ENCODE measurements around the gene MEGF10.
"Not testable (repeated sequence)": the region's sequence is repeated elsewhere in the genome, so short reads cannot be mapped to it uniquely, and the experiment has no call there.

MEGF10 gene

GRCh38 chr5:127306036-127306435 lies 15.4 kb downstream of the MEGF10 start:
- H3K27ac ChIP-seq (ENCODE audit: low read length): no peak overlapping the region
- H3K27me3 ChIP-seq (ENCODE audit: low read depth, low read length): no peaks in the 10 kb centered on the region
- no peak overlapping the region for H3K4me2 ChIP-seq (ENCODE audit: low read length)
- H3K79me2 ChIP-seq (ENCODE audit: low read length): no peaks in the 10 kb centered on the region
- no peaks in the 10 kb centered on the region for H3K9me3 ChIP-seq (ENCODE audit: insufficient read depth, low read length)
- H3K4me1 ChIP-seq (ENCODE audit: low read length): no peaks in the 10 kb centered on the region
- no peak overlapping the region for H2AFZ ChIP-seq (ENCODE audit: low read depth, low read length)
- no peak overlapping the region for H3K4me3 ChIP-seq (ENCODE audit: low read length)
- H3K9ac ChIP-seq (ENCODE audit: low read length): no peak overlapping the region
- H4K20me1 ChIP-seq (ENCODE audit: insufficient read depth, low read length): no peaks in the 10 kb centered on the region
- H3K36me3 ChIP-seq (replicated peaks; ENCODE audit: low read depth, low read length): no peaks in the 10 kb centered on the region
- TF ChIP-seq CTCF (IDR thresholded peaks at IDR 0.05; ENCODE audit: low read depth, low read length) (no peak), EZH2phosphoT487 (IDR thresholded peaks at IDR 0.05; ENCODE audit: low read depth) (no peak)

GRCh38 chr5:127306647-127307046 lies 16.1 kb downstream of the MEGF10 start:
- TF ChIP-seq CTCF (IDR thresholded peaks at IDR 0.05; ENCODE audit: low read depth, low read length) (no peak), EZH2phosphoT487 (IDR thresholded peaks at IDR 0.05; ENCODE audit: low read depth) (no peak)
- no peak overlapping the region for H3K4me3 ChIP-seq (ENCODE audit: low read length)
- H3K79me2 ChIP-seq (ENCODE audit: low read length): no peaks in the 10 kb centered on the region
- no peak overlapping the region for H3K4me2 ChIP-seq (ENCODE audit: low read length)
- H3K9ac ChIP-seq (ENCODE audit: low read length): no peak overlapping the region
- no peaks in the 10 kb centered on the region for H3K36me3 ChIP-seq (replicated peaks; ENCODE audit: low read depth, low read length)
- no peak overlapping the region for H2AFZ ChIP-seq (ENCODE audit: low read depth, low read length)
- no peaks in the 10 kb centered on the region for H3K4me1 ChIP-seq (ENCODE audit: low read length)
- H3K27ac ChIP-seq (ENCODE audit: low read length): no peak overlapping the region
- no peaks in the 10 kb centered on the region for H3K27me3 ChIP-seq (ENCODE audit: low read depth, low read length)
- H4K20me1 ChIP-seq (ENCODE audit: insufficient read depth, low read length): no peaks in the 10 kb centered on the region
- H3K9me3 ChIP-seq (ENCODE audit: insufficient read depth, low read length): no peaks in the 10 kb centered on the region

- TF ChIP-seq CTCF (IDR thresholded peaks at IDR 0.05; ENCODE audit: low read depth, low read length): no peak
- TF ChIP-seq EZH2phosphoT487 (IDR thresholded peaks at IDR 0.05; ENCODE audit: low read depth): no peak
- no peaks in the 10 kb centered on the region for H3K4me1 ChIP-seq (ENCODE audit: low read length)
- no peaks in the 10 kb centered on the region for H3K27me3 ChIP-seq (ENCODE audit: low read depth, low read length)
- H3K4me2 ChIP-seq (ENCODE audit: low read length): no peak overlapping the region
- no peaks in the 10 kb centered on the region for H4K20me1 ChIP-seq (ENCODE audit: insufficient read depth, low read length)
- no peak overlapping the region for H3K27ac ChIP-seq (ENCODE audit: low read length)
- no peak overlapping the region for H2AFZ ChIP-seq (ENCODE audit: low read depth, low read length)
- no peaks in the 10 kb centered on the region for H3K9me3 ChIP-seq (ENCODE audit: insufficient read depth, low read length)
- H3K9ac ChIP-seq (ENCODE audit: low read length): no peak overlapping the region
- H3K36me3 ChIP-seq (replicated peaks; ENCODE audit: low read depth, low read length): no peaks in the 10 kb centered on the region
- no peaks in the 10 kb centered on the region for H3K79me2 ChIP-seq (ENCODE audit: low read length)
- H3K4me3 ChIP-seq (ENCODE audit: low read length): no peak overlapping the region
Observed at GRCh38 chr5:127307868-127308267, 17.3 kb downstream of the MEGF10 start.

GRCh38 chr5:127308325-127308724 lies 17.7 kb downstream of the MEGF10 start:
- not testable (repeated sequence) for H2AFZ ChIP-seq (ENCODE audit: low read depth, low read length); H3K27me3 ChIP-seq (ENCODE audit: low read depth, low read length); H3K9ac ChIP-seq (ENCODE audit: low read length); H3K9me3 ChIP-seq (ENCODE audit: insufficient read depth, low read length); H3K4me2 ChIP-seq (ENCODE audit: low read length); H3K36me3 ChIP-seq (replicated peaks; ENCODE audit: low read depth, low read length); H3K4me3 ChIP-seq (ENCODE audit: low read length); H3K79me2 ChIP-seq (ENCODE audit: low read length); H3K4me1 ChIP-seq (ENCODE audit: low read length); H4K20me1 ChIP-seq (ENCODE audit: insufficient read depth, low read length); H3K27ac ChIP-seq (ENCODE audit: low read length)

- Histone ChIP-seq H3K27me3 (ENCODE audit: low read depth, low read length) (no peaks in the 10 kb centered on the region), H3K36me3 (replicated peaks; ENCODE audit: low read depth, low read length) (no peaks in the 10 kb centered on the region), H4K20me1 (ENCODE audit: insufficient read depth, low read length) (no peaks in the 10 kb centered on the region), H3K9ac (ENCODE audit: low read length) (no peak overlapping the region), H2AFZ (ENCODE audit: low read depth, low read length) (no peak overlapping the region), H3K4me1 (ENCODE audit: low read length) (no peaks in the 10 kb centered on the region), H3K4me3 (ENCODE audit: low read length) (no peak overlapping the region), H3K9me3 (ENCODE audit: insufficient read depth, low read length) (no peaks in the 10 kb centered on the region), H3K27ac (ENCODE audit: low read length) (no peak overlapping the region), H3K4me2 (ENCODE audit: low read length) (no peak overlapping the region), H3K79me2 (ENCODE audit: low read length) (no peaks in the 10 kb centered on the region)
- TF ChIP-seq EZH2phosphoT487 (IDR thresholded peaks at IDR 0.05; ENCODE audit: low read depth): no peak
- no peak for TF ChIP-seq CTCF (IDR thresholded peaks at IDR 0.05; ENCODE audit: low read depth, low read length)
Observed at GRCh38 chr5:127308945-127309344, 18.3 kb downstream of the MEGF10 start.
